ENCODE measurements around the gene PPP4R3A.

Gene PPP4R3A

DNA sequence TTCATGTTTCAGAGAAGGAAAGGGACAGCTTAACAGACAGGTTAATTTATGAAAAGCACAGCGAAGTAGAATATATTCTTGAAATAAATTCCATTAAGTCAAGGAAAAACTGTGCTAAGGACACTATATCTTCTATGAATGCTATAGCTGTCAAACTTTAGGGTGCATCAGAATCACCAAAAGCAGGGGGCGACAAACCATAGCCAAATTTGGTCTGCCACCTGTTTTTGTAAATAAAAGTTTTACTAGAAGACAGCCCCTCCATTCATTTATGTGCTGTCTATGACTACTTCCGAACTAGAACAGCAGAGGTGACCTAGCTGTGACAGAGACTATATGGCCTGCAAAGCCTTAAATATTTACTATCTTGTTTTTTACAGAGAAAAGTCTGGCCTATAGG, 25.9 kb downstream of the PPP4R3A start:
- TF ChIP-seq, protein P1, sequence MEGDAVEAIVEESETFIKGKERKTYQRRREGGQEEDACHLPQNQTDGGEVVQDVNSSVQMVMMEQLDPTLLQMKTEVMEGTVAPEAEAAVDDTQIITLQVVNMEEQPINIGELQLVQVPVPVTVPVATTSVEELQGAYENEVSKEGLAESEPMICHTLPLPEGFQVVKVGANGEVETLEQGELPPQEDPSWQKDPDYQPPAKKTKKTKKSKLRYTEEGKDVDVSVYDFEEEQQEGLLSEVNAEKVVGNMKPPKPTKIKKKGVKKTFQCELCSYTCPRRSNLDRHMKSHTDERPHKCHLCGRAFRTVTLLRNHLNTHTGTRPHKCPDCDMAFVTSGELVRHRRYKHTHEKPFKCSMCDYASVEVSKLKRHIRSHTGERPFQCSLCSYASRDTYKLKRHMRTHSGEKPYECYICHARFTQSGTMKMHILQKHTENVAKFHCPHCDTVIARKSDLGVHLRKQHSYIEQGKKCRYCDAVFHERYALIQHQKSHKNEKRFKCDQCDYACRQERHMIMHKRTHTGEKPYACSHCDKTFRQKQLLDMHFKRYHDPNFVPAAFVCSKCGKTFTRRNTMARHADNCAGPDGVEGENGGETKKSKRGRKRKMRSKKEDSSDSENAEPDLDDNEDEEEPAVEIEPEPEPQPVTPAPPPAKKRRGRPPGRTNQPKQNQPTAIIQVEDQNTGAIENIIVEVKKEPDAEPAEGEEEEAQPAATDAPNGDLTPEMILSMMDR (conservative IDR thresholded peaks at IDR 0.05; ENCODE audit: low read depth, low read length): peak; percentile 22
- no peak for DNase-seq (ENCODE audit: low read depth)
- no peak overlapping the region for H3K4me3 ChIP-seq (ENCODE audit: low read depth, low read length)

DNA sequence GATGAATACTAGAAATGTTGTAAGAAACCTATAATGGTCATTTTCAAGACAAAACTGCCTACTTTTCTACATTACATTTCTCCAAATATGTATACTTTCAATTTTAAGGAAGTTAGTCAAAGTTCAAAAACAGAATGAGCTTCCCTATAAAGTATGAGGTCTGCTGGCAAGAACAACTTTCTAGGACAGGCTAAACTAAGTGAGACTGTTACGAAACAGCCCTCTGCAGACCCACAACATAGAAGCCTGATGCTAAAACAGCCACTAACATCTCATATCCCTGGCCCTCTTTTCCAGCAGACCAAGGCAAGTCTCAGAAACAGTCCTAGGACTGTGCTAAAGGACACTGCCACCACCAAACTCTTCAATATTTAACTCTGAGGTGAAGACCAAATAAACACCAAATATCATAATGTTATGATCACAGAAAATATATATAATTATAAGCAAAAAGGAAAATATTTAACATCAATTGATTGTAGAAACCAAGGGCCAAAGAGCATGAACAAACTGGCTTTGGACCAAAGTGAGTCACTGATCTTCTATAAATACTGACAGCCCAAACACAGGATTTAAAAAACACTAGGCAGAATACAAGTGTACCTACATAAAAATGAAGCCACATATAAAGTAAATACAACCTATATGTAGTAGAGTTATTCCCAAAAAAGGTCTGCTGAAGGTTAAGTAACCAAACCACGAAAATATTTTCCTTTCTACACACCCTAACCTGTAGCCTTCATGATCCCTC, 27.7 kb downstream of the PPP4R3A start:
- TF ChIP-seq, protein P1 (conservative IDR thresholded peaks at IDR 0.05; ENCODE audit: low read depth, low read length): no peak
- H3K4me3 ChIP-seq (ENCODE audit: low read depth, low read length): no peak overlapping the region
- DNase-seq (ENCODE audit: low read depth): peak; percentile 75

DNA sequence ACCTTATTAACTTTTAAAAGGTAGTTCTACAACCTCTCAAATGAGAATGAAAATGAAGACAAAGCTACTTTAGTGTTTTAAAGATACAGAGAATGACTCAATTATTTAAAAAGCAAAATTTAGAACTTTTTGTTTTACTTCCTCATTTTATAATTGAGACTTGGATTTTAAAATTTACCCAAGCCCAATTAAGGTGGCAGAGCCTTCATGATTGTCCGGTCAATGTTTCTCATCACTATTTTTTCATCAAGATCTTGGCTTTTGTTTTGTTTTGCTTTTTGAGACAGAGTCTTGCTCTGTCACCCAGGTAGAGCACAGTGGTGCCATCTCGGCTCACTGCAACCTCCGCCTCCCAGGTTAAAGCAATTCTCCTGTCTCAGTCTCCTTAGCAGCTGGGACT, 32.7 kb downstream of the PPP4R3A start:
- H3K4me3 ChIP-seq (ENCODE audit: low read depth, low read length): no peak overlapping the region
- TF ChIP-seq, protein P1 (conservative IDR thresholded peaks at IDR 0.05; ENCODE audit: low read depth, low read length): no peak
- no peak for DNase-seq (ENCODE audit: low read depth)

DNA sequence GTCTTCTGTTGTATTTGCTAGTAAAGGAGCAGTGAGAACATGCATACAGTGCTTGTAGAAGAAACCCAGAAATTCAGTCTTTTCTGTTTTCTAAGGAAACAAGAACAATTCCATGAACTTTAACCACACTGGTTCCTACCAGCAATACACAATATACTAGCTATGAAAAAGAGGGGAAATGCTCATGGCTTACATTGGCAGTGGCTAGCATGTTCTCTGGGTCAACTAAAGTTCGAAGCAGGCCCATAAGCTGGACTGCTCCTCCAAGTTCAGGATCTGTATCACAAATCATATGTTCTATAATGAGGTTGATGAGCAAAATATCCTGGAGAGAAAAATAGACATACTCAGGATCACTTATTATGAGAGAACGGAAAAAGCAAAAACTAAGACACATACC, 37.1 kb downstream of the PPP4R3A start:
- H3K4me3 ChIP-seq (ENCODE audit: low read depth, low read length): no peak overlapping the region
- DNase-seq (ENCODE audit: low read depth): no peak
- TF ChIP-seq, protein P1 (conservative IDR thresholded peaks at IDR 0.05; ENCODE audit: low read depth, low read length): no peak

DNA sequence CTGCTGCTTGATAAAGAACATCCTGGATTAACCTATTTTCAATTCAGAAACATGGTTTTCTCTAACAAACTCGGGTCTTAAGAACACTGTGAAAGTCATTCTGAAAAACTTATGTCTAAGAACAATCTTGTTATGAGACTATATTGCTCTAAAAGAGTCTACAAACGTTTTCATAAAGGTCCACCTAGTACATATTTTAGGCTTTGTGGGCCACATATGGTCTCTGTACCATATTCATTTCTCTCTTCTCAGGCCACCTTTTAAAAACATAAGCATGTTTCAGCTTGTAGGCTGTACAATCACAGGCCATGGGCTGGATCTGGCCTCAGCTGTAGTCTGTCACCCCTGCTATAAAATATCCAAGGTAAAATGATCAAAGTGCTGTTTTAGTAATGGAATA, 39.9 kb downstream of the PPP4R3A start:
- no peak for DNase-seq (ENCODE audit: low read depth)
- no peak overlapping the region for H3K4me3 ChIP-seq (ENCODE audit: low read depth, low read length)
- TF ChIP-seq, protein P1 (conservative IDR thresholded peaks at IDR 0.05; ENCODE audit: low read depth, low read length): no peak

DNA sequence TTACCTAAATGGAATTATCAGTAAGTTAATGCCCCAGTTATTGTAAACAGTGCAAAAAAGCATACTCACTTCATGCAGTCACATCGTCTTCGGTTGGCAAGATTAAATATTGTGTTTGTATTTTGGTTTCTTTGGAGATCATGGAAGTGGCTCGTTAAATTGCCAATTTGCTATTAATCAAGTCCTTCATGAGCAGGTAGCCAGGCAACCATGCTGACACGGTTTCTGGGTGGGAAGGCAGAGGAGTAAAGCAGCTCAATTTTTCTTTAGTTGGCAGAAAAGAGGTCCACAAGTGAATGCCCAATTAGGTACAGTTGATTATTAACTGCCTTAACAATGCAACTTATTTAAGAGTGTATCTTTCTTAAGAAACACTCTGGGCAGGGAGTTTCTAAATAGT, 43.9 kb downstream of the PPP4R3A start:
- no peak for DNase-seq (ENCODE audit: low read depth)
- TF ChIP-seq, protein P1 (conservative IDR thresholded peaks at IDR 0.05; ENCODE audit: low read depth, low read length): no peak
- H3K4me3 ChIP-seq (ENCODE audit: low read depth, low read length): no peak overlapping the region

DNA sequence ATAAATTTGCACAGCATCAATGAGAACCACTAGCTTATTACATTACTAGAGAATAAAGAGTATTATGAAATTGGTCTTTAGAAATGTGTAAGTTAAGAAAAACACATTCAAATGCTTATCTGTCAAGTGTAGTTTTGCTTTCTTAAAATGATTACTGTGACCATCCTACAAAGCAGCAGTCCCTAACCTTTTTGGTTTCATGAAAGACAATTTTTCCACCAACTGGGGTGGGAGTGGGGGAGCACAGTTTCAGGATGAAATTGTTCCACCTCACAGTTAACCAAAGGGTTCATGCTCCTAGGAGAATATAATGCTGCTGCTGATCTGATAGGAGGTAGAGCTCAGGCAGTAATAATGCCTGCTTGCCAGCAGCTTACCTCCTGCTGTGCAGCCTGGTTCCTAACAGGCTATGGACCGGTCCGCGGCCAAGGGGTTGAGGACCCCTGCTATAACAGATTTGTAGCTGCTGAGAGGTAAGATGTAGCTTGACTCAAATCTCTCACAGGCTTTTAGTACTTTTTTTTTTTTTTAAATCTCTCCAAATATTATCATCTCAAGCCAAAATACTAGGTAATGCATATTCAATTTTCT, 45.4 kb downstream of the PPP4R3A start:
- TF ChIP-seq, protein P1 (conservative IDR thresholded peaks at IDR 0.05; ENCODE audit: low read depth, low read length): no peak
- DNase-seq (ENCODE audit: low read depth): peak; percentile 13
- no peak overlapping the region for H3K4me3 ChIP-seq (ENCODE audit: low read depth, low read length)

All from choroid plexus epithelial cell (primary cell).